SU-DHL-6 (cell line): Measurements from ENCODE around the gene MTG2.

Experiments
- CTCF ChIP-seq: fragments of 200-600 bp; sonication (generic); IDR thresholded peaks from one replicate; pipeline ENCODE4 v1.5.1; 2017; ENCODE audit warnings: antibody characterized with exemption, mild to moderate bottlenecking, low read length, moderate library complexity; ENCODE audit not compliant: insufficient read depth, poor library complexity, severe bottlenecking
- EZH2phosphoT487 ChIP-seq: fragments of 200-600 bp; sonication (generic), shearing (Covaris generic); conservative IDR thresholded peaks from 2 replicates; pipeline ENCODE4 v1.6.1; 2018; ENCODE audit warnings: mild to moderate bottlenecking, antibody characterized with exemption, low read length, moderate library complexity, mixed read lengths

DNA sequence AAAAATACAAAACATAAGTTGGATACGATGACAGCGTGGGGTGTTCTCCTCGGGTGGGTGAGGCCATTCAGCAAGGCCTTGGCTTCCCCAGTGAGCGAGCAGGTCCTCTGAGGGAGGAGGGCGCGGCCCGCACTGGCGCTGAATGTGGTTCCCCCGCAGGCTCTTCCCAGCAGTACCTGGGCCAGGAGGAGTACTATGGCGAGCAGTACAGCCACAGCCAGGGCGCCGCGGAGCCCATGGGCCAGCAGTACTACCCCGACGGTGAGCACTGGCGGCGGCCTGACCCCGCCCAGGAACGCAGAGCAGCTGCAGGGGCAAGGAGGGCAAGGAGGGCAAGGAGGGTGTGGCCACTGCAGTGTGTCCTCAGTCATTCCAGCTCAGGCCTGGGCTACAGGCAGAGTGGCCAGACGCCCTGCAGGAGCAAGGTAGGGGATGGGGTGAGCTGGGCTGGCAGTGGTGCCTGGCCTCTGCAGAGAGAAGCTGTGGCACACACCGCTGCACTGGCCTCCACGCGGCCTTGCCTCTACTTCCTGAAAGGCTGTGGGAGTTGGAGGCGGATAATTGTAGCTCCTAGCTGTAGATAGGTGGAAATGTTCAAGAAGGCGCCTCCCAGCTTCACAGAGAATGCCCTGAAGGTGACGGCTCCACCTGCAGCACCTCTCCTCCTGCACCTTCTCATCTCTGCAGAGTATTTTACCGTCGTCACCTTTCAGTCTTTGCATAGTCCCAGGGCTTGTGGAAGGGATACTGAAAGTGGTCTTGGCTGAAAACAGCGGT lies 18.7 kb upstream of the MTG2 start:
- TF ChIP-seq CTCF (no peak), EZH2phosphoT487 (no peak)
